ENCODE data around the gene ZNF823. TPM values are rescaled to one million over a fixed set of nuclear protein-coding genes. Genes with fewer than 3 reads are reported as not detected.
"Not testable (repeated sequence)": the region's sequence is repeated elsewhere in the genome, so short reads cannot be mapped to it uniquely, and the experiment has no call there.

ZNF823 gene
- polyA plus RNA-seq, 12 donors: 3.7 to 8.0 (median 5.4) TPM; not detected in 2

GRCh38 chr19:11684987-11685675 lies 53.6 kb downstream of the ZNF823 start:
- no peak for DNase-seq

- no peak for DNase-seq
Observed at GRCh38 chr19:11680689-11681302, 58.0 kb downstream of the ZNF823 start.

DNA sequence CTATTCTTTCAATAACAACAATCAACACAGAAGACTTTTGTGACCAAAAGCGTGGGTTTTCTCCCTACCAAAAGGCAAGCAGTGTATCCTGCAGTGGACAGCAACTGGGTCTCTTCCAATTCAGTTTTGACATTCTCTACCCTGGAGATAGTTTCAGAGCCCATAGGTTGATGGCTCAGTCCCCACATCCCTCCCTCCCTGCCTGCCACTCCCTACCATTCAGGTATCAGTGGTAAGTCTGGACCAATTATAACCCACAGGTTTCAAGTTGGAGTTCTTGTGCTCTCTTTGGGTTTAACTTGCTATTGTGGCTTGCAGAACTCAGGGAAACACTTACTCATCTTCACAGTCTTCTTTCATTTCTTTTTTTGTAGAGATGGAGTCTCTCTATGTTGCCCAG lies 60.2 kb downstream of the ZNF823 start:
- no peak for DNase-seq

- not testable (repeated sequence) for DNase-seq
Observed at GRCh38 chr19:11676661-11677600, 61.8 kb downstream of the ZNF823 start.

- DNase-seq: no peak
Observed at GRCh38 chr19:11675569-11675968, 63.2 kb downstream of the ZNF823 start.

DNA sequence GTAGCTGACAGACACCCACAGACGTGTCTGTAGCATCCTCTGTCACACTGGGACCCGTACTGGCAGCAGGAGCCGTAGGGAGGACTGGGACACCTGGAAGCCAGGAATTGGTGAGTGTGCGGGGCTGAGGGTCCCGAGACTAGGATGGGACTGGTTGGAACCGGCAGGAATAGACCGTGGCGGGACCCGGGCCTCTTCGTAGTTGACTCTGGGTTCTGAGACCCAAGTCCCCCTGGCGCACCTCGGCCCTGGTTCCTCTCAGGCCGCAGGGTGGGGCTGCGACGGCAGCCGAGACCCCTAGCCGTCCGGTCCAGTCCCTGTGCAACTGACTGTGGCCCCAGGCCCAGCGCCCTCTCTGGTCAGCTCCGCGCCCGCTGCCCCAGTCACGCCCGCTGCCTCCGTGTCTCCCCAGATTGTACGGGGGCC lies 64.7 kb downstream of the ZNF823 start:
- no peak for DNase-seq

GRCh38 chr19:11673608-11674041 lies 65.1 kb downstream of the ZNF823 start:
- peak; percentile 64 for DNase-seq

Other genes starting within 250 kb of the ZNF823 start
- 1 to 10 TPM in 10 of 12 donors, not detected in 2; 2.7 to 9.3 (median 4.6) TPM for gene ZNF653, start 233.1 kb downstream of the ZNF823 start, polyA plus RNA-seq (ENCODE audit: insufficient read length in 12 of 12)
- gene ECSIT, start 209.8 kb downstream of the ZNF823 start, polyA plus RNA-seq (ENCODE audit: insufficient read length in 12 of 12): 10 to 100 TPM in 11 of 12 donors, not detected in 1; 28.4 to 47.2 (median 35.2) TPM
- gene CNN1, start 200.1 kb downstream of the ZNF823 start, polyA plus RNA-seq (ENCODE audit: insufficient read length in 12 of 12): 100 to 1,000 TPM in 7 of 12 donors, 10 to 100 TPM in 4, not detected in 1; 37.7 to 129 (median 108) TPM
- gene ELOF1, start 179.7 kb downstream of the ZNF823 start, polyA plus RNA-seq (ENCODE audit: insufficient read length in 12 of 12): 10 to 100 TPM in 11 of 12 donors, not detected in 1; 24.0 to 54.6 (median 31.9) TPM
- gene ACP5, start 161.3 kb downstream of the ZNF823 start, polyA plus RNA-seq (ENCODE audit: insufficient read length in 12 of 12): 1 to 10 TPM in 9 of 12 donors, under 1 TPM in 1, not detected in 2; 0.52 to 4.8 (median 1.7) TPM
- 10 to 100 TPM in 10 of 12 donors, 1 to 10 TPM in 1, not detected in 1; 5.1 to 18.6 (median 15.7) TPM for gene ZNF627, start 141.5 kb downstream of the ZNF823 start, polyA plus RNA-seq (ENCODE audit: insufficient read length in 12 of 12)
- gene ZNF441, start 28.1 kb upstream of the ZNF823 start, polyA plus RNA-seq (ENCODE audit: insufficient read length in 12 of 12): 10 to 100 TPM in 3 of 12 donors, 1 to 10 TPM in 8, not detected in 1; 2.3 to 13.1 (median 7.6) TPM
- 1 to 10 TPM in 10 of 12 donors, not detected in 2; 2.6 to 6.1 (median 4.0) TPM for gene ZNF491, start 59.6 kb upstream of the ZNF823 start, polyA plus RNA-seq (ENCODE audit: insufficient read length in 12 of 12)
- gene ZNF440, start 75.3 kb upstream of the ZNF823 start, polyA plus RNA-seq (ENCODE audit: insufficient read length in 12 of 12): 10 to 100 TPM in 2 of 12 donors, 1 to 10 TPM in 9, not detected in 1; 3.8 to 14.2 (median 6.1) TPM
- 10 to 100 TPM in 1 of 12 donors, 1 to 10 TPM in 10, not detected in 1; 2.9 to 11.7 (median 5.5) TPM for gene ZNF439, start 109.8 kb upstream of the ZNF823 start, polyA plus RNA-seq (ENCODE audit: insufficient read length in 12 of 12)
- gene ZNF69, start 148.8 kb upstream of the ZNF823 start, polyA plus RNA-seq (ENCODE audit: insufficient read length in 12 of 12): 10 to 100 TPM in 1 of 12 donors, 1 to 10 TPM in 10, not detected in 1; 2.8 to 10.5 (median 3.9) TPM
- 10 to 100 TPM in 4 of 12 donors, 1 to 10 TPM in 7, not detected in 1; 4.3 to 14.4 (median 8.1) TPM for gene ZNF700, start 186.2 kb upstream of the ZNF823 start, polyA plus RNA-seq (ENCODE audit: insufficient read length in 12 of 12)
- gene ZNF763, start 226.1 kb upstream of the ZNF823 start, polyA plus RNA-seq (ENCODE audit: insufficient read length in 12 of 12): 1 to 10 TPM in 10 of 12 donors, not detected in 2; 1.2 to 4.2 (median 2.2) TPM

Data from muscle of arm (tissue), 12 donors.